IPS-20b (cell line): ENCODE measurements around the gene PHTF1.

Source experiments
- H3K27ac ChIP-seq: one replicate; pipeline ENCODE4 v1.5.1; 2013; ENCODE audit warnings: low read length
- H3K27me3 ChIP-seq: 2 replicates; pipeline ENCODE4 v1.6.1; 2013; ENCODE audit warnings: mild to moderate bottlenecking, low read length, inconsistent platforms; ENCODE audit not compliant: insufficient read depth
- H3K36me3 ChIP-seq: 2 replicates; pipeline ENCODE4 v1.6.1; 2013; ENCODE audit warnings: low read depth, mild to moderate bottlenecking, inconsistent platforms, low read length, moderate library complexity; ENCODE audit not compliant: insufficient read depth
- H3K4me1 ChIP-seq: 2 replicates; pipeline ENCODE4 v1.6.1; 2013; ENCODE audit warnings: mild to moderate bottlenecking, control low read depth, inconsistent platforms, low read length, moderate library complexity; ENCODE audit not compliant: insufficient read depth
- H3K4me3 ChIP-seq: 2 replicates; pipeline ENCODE4 v1.5.1; 2013; ENCODE audit warnings: mild to moderate bottlenecking, low read length, inconsistent platforms
- H3K9ac ChIP-seq: 2 replicates; pipeline ENCODE4 v1.6.1; 2013; ENCODE audit warnings: low read depth, mild to moderate bottlenecking, inconsistent platforms, low read length, moderate library complexity
- H3K9me3 ChIP-seq: 2 replicates; pipeline ENCODE4 v1.6.1; 2013; ENCODE audit warnings: mild to moderate bottlenecking, low read depth, low read length, inconsistent platforms; ENCODE audit not compliant: insufficient read depth

Gene PHTF1

GRCh38 chr1:113677250-113678158 is 81.8 kb downstream of the PHTF1 start:
- no peak overlapping the region for H3K27ac ChIP-seq
- H3K4me3 ChIP-seq: no peak overlapping the region
- peaks cover 9% of the 10 kb centered on the region; the same call in 1 of the 2 replicates for H3K4me1 ChIP-seq
- H3K36me3 ChIP-seq: no peaks in the 10 kb centered on the region; the same call in 1 of the 2 replicates
- H3K9ac ChIP-seq: no peak overlapping the region
- H3K9me3 ChIP-seq: no peaks in the 10 kb centered on the region
- H3K27me3 ChIP-seq: no peaks in the 10 kb centered on the region

GRCh38 chr1:113676524-113676923 is 82.8 kb downstream of the PHTF1 start:
- Histone ChIP-seq H3K27me3 (no peaks in the 10 kb centered on the region), H3K4me1 (peaks cover 5% of the 10 kb centered on the region; the same call in 1 of the 2 replicates), H3K9ac (no peak overlapping the region), H3K27ac (no peak overlapping the region), H3K9me3 (no peaks in the 10 kb centered on the region), H3K36me3 (no peaks in the 10 kb centered on the region; the same call in 1 of the 2 replicates), H3K4me3 (no peak overlapping the region)

GRCh38 chr1:113675302-113675701 is 84.0 kb downstream of the PHTF1 start:
- no peaks in the 10 kb centered on the region for H3K27me3 ChIP-seq
- no peak overlapping the region for H3K4me3 ChIP-seq
- H3K9ac ChIP-seq: no peak overlapping the region
- no peak overlapping the region for H3K27ac ChIP-seq
- no peaks in the 10 kb centered on the region for H3K4me1 ChIP-seq
- no peaks in the 10 kb centered on the region for H3K9me3 ChIP-seq
- no peaks in the 10 kb centered on the region; the same call in 1 of the 2 replicates for H3K36me3 ChIP-seq

DNA sequence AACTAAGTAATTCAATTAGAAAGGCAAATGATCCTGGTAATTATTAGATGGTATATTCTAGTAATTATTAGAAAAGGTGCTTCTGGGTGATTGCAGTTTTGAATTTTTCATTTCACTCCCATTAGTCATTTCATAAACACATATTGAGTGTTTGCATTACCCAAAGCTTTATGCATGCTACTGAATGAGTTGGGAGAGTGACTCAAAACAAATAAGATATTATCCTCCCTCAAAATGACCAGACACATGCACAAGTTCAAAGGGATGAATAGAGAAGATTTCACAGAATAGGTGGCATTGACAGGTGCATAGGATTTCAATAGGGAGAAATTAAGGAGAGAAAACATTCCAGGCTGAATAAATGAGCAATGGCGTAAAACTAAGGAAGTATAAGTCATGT is 84.7 kb downstream of the PHTF1 start:
- Histone ChIP-seq H3K4me1 (no peaks in the 10 kb centered on the region), H3K9me3 (no peaks in the 10 kb centered on the region), H3K9ac (no peak overlapping the region), H3K4me3 (no peak overlapping the region), H3K27ac (no peak overlapping the region), H3K27me3 (no peaks in the 10 kb centered on the region), H3K36me3 (no peaks in the 10 kb centered on the region; the same call in 1 of the 2 replicates)

GRCh38 chr1:113672491-113672890 is 86.8 kb downstream of the PHTF1 start:
- Histone ChIP-seq H3K9me3 (no peaks in the 10 kb centered on the region), H3K36me3 (no peaks in the 10 kb centered on the region; the same call in 1 of the 2 replicates), H3K27me3 (no peaks in the 10 kb centered on the region), H3K9ac (no peak overlapping the region), H3K27ac (no peak overlapping the region), H3K4me1 (no peaks in the 10 kb centered on the region), H3K4me3 (no peak overlapping the region)

- Histone ChIP-seq H3K9ac (no peak overlapping the region), H3K4me3 (no peak overlapping the region), H3K36me3 (no peaks in the 10 kb centered on the region; the same call in 1 of the 2 replicates), H3K27me3 (no peaks in the 10 kb centered on the region), H3K27ac (no peak overlapping the region), H3K9me3 (no peaks in the 10 kb centered on the region), H3K4me1 (no peaks in the 10 kb centered on the region)
Measured at GRCh38 chr1:113670650-113671049, 88.6 kb downstream of the PHTF1 start.

GRCh38 chr1:113669988-113670387 is 89.3 kb downstream of the PHTF1 start:
- Histone ChIP-seq H3K9ac (no peak overlapping the region), H3K27ac (no peak overlapping the region), H3K27me3 (no peaks in the 10 kb centered on the region), H3K4me1 (no peaks in the 10 kb centered on the region), H3K9me3 (no peaks in the 10 kb centered on the region), H3K36me3 (no peaks in the 10 kb centered on the region; the same call in 1 of the 2 replicates), H3K4me3 (no peak overlapping the region)

- no peaks in the 10 kb centered on the region for H3K27me3 ChIP-seq
- no peak overlapping the region for H3K27ac ChIP-seq
- no peak overlapping the region for H3K4me3 ChIP-seq
- no peaks in the 10 kb centered on the region for H3K9me3 ChIP-seq
- H3K4me1 ChIP-seq: no peaks in the 10 kb centered on the region
- H3K36me3 ChIP-seq: no peaks in the 10 kb centered on the region
- no peak overlapping the region for H3K9ac ChIP-seq
Measured at GRCh38 chr1:113666126-113666525, 93.2 kb downstream of the PHTF1 start.

DNA sequence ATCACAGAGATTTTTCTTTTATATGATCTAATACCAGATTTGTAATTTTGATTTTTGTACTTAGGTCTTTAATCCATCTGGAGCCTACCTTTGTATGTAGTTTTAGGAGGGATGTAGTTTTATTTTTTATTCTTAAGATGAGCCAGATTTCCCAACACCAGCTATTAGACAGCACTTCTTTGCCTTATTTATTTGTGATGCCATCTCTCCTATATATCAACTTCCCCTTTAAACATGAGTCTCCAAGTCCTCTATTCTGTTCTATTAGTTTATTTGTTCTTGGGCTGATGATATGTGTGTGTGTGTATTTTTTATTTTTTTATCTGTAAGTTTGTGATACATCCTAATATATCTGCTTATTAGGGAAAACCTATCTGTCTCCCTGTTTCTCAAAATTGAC is 94.2 kb downstream of the PHTF1 start:
- Histone ChIP-seq H3K4me3 (no peak overlapping the region), H3K27ac (no peak overlapping the region), H3K27me3 (no peaks in the 10 kb centered on the region), H3K9me3 (no peaks in the 10 kb centered on the region), H3K36me3 (no peaks in the 10 kb centered on the region), H3K4me1 (no peaks in the 10 kb centered on the region), H3K9ac (no peak overlapping the region)

- Histone ChIP-seq H3K4me3 (no peak overlapping the region), H3K36me3 (no peaks in the 10 kb centered on the region), H3K9me3 (no peaks in the 10 kb centered on the region), H3K27me3 (no peaks in the 10 kb centered on the region), H3K4me1 (no peaks in the 10 kb centered on the region), H3K27ac (no peak overlapping the region), H3K9ac (no peak overlapping the region)
Measured at GRCh38 chr1:113663165-113663951, 95.9 kb downstream of the PHTF1 start.

GRCh38 chr1:113662101-113662500 is 97.2 kb downstream of the PHTF1 start:
- Histone ChIP-seq H3K27me3 (no peaks in the 10 kb centered on the region), H3K4me1 (no peaks in the 10 kb centered on the region), H3K9ac (no peak overlapping the region), H3K27ac (no peak overlapping the region), H3K4me3 (no peak overlapping the region), H3K36me3 (no peaks in the 10 kb centered on the region), H3K9me3 (no peaks in the 10 kb centered on the region)
